Measurements from ENCODE around the gene TAF11. TPM values are rescaled to one million over a fixed set of nuclear protein-coding genes. Genes with fewer than 3 reads are reported as not detected.

The TAF11 gene
- total and polyA plus RNA-seq, 12 donors, result 16.3 to 50.2 (median 18.0) TPM

DNA sequence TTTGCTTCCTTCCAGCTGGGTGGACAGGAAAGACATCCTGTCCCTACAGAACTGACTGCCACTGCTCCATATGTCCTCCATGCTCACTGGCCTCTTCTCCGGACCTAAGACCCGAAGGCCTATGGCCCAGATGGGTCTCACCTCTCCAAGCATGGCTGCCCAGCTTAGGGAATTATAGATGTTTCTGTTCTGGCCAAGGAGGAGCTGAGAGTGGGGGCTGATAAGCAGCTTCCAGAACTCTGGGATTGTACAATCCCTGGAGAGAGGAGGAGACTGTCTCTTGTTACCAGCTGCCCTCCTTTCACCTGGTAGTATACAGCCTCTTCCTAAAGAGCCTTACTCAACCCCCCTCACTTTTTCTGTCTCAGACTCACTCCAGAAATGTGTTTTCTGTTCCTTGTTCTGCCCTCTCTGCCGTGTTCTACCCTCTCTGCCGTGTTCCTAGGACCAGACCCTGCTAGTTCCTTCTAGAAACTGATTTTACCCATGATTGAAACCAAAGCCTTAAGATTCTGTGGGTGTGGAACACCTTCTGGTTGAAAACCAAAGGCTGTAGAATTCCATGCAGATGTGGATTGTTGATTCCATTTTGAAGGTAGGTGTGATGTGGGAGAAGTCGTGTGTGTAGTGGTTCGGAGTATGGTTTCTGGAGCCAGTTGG is 29.9 kb upstream of the TAF11 start:
- H3K9me3 ChIP-seq, result no peaks in the 10 kb centered on the region
- DNase-seq (no peak), ATAC-seq (peak in 3 of 8 donors; percentile 12 to 22 (median 16))
- intact Hi-C loops (cut with DNase I), result no loop called here
- no peak overlapping the region for H3K4me3 ChIP-seq
- no peak for TF ChIP-seq CTCF (IDR thresholded peaks at IDR 0.05)
- 74 to 78% methylated on average over 6 of the region's 6 CpGs for WGBS, 2 donors
- peak overlapping the region in 9 of 10 donors; percentile 3 to 84 (median 47) for H3K27ac ChIP-seq
- H3K36me3 ChIP-seq, result no peaks in the 10 kb centered on the region
- H3K4me1 ChIP-seq, result peaks cover 2 to 65% (median 47%) of the 10 kb centered on the region in 9 donors
- no peaks in the 10 kb centered on the region for H3K27me3 ChIP-seq

- Histone ChIP-seq H3K27ac (peak overlapping the region in 9 of 10 donors; percentile 31 to 84 (median 51)), H3K4me1 (peaks cover 2 to 75% (median 47%) of the 10 kb centered on the region in 9 donors), H3K27me3 (no peaks in the 10 kb centered on the region), H3K4me3 (no peak overlapping the region), H3K36me3 (no peaks in the 10 kb centered on the region), H3K9me3 (no peaks in the 10 kb centered on the region)
- ATAC-seq (peak in 6 of 8 donors; percentile 17 to 58 (median 26)), DNase-seq (no peak)
- 73 to 76% methylated on average over 4 of the region's 4 CpGs for WGBS, 2 donors
- no peak for TF ChIP-seq CTCF (IDR thresholded peaks at IDR 0.05)
- intact Hi-C loops (cut with DNase I), result no loop called here
These were observed 28.6 kb upstream of the TAF11 start for GRCh38 chr6:34916348-34916967.

GRCh38 chr6:34914358-34914757 is 26.5 kb upstream of the TAF11 start:
- 92 to 96% methylated on average over 4 of the region's 4 CpGs for WGBS, 2 donors
- intact Hi-C loops (cut with DNase I), result no loop called here
- H3K36me3 ChIP-seq, result no peaks in the 10 kb centered on the region
- no peaks in the 10 kb centered on the region for H3K27me3 ChIP-seq
- ATAC-seq (no peak), DNase-seq (no peak)
- no peak overlapping the region for H3K4me3 ChIP-seq
- H3K27ac ChIP-seq, result peak overlapping the region in 1 of 10 donors; percentile 84
- no peaks in the 10 kb centered on the region for H3K9me3 ChIP-seq
- peaks cover 5 to 71% (median 43%) of the 10 kb centered on the region in 9 donors for H3K4me1 ChIP-seq
- no peak for TF ChIP-seq CTCF (IDR thresholded peaks at IDR 0.05)

- intact Hi-C loops (cut with DNase I), result no loop called here
- Histone ChIP-seq H3K27me3 (no peaks in the 10 kb centered on the region), H3K9me3 (no peaks in the 10 kb centered on the region), H3K36me3 (no peaks in the 10 kb centered on the region), H3K4me1 (peaks cover 5 to 65% (median 38%) of the 10 kb centered on the region in 9 donors), H3K27ac (no peak overlapping the region), H3K4me3 (no peak overlapping the region)
- no peak for TF ChIP-seq CTCF (IDR thresholded peaks at IDR 0.05)
- 85 to 86% methylated on average over 3 of the region's 3 CpGs for WGBS, 2 donors
- DNase-seq (no peak), ATAC-seq (no peak)
These were observed 25.0 kb upstream of the TAF11 start for GRCh38 chr6:34912715-34913464.
